ENCODE results near the gene STARD3. TPM values are rescaled to one million over a fixed set of nuclear protein-coding genes. Genes with fewer than 3 reads are reported as not detected.

The STARD3 gene
- total and polyA plus RNA-seq, 9 of the 15 experiments (the other 6 are each of a cell fraction or from before 2014, with no cell fraction given), result 0.63 to 87.0 (median 46.0) TPM

DNA sequence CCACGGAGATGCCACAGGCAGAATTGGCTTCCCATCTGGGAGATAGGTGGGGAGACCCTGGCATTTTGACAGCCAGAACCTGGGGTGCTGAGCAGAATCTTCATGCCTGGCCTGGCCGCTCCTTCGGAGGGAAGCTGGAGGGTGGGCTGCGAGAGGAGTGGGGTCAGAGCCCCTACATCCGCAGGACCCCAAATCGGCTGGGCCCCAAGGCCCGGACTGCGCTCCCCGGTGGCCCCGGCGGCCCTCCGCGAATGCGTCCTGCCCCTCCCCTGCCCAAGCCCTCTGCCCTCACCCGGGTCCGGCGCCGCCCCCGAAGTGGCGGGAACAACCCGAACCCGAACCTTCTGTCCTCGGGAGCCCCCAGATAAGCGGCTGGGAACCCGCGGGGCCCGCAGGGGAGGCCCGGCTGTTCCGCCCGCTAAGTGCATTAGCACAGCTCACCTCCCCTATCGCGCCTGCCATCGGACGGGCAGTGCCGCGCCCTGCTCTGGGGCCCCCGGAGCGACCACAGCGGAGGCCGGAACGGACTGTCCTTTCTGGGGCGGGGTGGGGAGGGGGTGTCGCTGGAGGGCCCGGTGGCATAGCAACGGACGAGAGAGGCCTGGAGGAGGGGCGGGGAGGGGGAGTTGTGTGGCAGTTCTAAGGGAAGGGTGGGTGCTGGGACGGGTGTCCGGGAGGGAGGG, 30.5 kb downstream of the STARD3 start (continued):
- no peak; the same call in 1 of the 2 replicates for TF ChIP-seq TCF3 (CRISPR knock-in tag; IDR thresholded peaks at IDR 0.05)
- TF ChIP-seq GATAD2A (IDR thresholded peaks at IDR 0.05), result peak; percentile 84
- TF ChIP-seq, protein P1, sequence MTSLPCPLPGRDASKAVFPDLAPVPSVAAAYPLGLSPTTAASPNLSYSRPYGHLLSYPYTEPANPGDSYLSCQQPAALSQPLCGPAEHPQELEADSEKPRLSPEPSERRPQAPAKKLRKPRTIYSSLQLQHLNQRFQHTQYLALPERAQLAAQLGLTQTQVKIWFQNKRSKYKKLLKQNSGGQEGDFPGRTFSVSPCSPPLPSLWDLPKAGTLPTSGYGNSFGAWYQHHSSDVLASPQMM (CRISPR knock-in tag; IDR thresholded peaks at IDR 0.05), result no peak
- TF ChIP-seq NFATC3 (IDR thresholded peaks at IDR 0.05), result no peak
- TF ChIP-seq, protein P2, sequence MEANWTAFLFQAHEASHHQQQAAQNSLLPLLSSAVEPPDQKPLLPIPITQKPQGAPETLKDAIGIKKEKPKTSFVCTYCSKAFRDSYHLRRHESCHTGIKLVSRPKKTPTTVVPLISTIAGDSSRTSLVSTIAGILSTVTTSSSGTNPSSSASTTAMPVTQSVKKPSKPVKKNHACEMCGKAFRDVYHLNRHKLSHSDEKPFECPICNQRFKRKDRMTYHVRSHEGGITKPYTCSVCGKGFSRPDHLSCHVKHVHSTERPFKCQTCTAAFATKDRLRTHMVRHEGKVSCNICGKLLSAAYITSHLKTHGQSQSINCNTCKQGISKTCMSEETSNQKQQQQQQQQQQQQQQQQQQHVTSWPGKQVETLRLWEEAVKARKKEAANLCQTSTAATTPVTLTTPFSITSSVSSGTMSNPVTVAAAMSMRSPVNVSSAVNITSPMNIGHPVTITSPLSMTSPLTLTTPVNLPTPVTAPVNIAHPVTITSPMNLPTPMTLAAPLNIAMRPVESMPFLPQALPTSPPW (CRISPR knock-in tag; IDR thresholded peaks at IDR 0.05), result peak; percentile 94
- TF ChIP-seq, protein P3, sequence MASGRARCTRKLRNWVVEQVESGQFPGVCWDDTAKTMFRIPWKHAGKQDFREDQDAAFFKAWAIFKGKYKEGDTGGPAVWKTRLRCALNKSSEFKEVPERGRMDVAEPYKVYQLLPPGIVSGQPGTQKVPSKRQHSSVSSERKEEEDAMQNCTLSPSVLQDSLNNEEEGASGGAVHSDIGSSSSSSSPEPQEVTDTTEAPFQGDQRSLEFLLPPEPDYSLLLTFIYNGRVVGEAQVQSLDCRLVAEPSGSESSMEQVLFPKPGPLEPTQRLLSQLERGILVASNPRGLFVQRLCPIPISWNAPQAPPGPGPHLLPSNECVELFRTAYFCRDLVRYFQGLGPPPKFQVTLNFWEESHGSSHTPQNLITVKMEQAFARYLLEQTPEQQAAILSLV (tag; IDR thresholded peaks at IDR 0.05), result no peak
- TF ChIP-seq, protein P4, sequence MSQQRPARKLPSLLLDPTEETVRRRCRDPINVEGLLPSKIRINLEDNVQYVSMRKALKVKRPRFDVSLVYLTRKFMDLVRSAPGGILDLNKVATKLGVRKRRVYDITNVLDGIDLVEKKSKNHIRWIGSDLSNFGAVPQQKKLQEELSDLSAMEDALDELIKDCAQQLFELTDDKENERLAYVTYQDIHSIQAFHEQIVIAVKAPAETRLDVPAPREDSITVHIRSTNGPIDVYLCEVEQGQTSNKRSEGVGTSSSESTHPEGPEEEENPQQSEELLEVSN (IDR thresholded peaks at IDR 0.05; ENCODE audit: borderline replicate concordance in 1 of 2, extremely low read depth in 1 of 2, insufficient read depth in 1 of 2, insufficient read length in 1 of 2, low read depth in 1 of 2, low read length in 1 of 2, poor library complexity in 1 of 2, severe bottlenecking in 1 of 2), result peak; percentile 28 to 36
- TF ChIP-seq GABPA (tag; conservative IDR thresholded peaks at IDR 0.05; ENCODE audit: low read depth), result peak; percentile 62
- TF ChIP-seq DACH1 (IDR thresholded peaks at IDR 0.05; ENCODE audit: partially characterized antibody), result no peak
- no peak; the same call in 1 of the 2 replicates for TF ChIP-seq CREB1 (IDR thresholded peaks at IDR 0.05)
- TF ChIP-seq CREB1 (CRISPR knock-in tag; IDR thresholded peaks at IDR 0.05), result no peak
- TF ChIP-seq HIVEP1 (CRISPR knock-in tag; IDR thresholded peaks at IDR 0.05), result peak; percentile 59; the same call in 1 of the 2 replicates
- peak in 1 of 2 experiments; percentile 18; a peak in 1 of 4 replicates for TF ChIP-seq KDM1A (IDR thresholded peaks at IDR 0.05)
- peak; percentile 89 for TF ChIP-seq CXXC5 (CRISPR knock-in tag; IDR thresholded peaks at IDR 0.05)
- TF ChIP-seq, protein P5, sequence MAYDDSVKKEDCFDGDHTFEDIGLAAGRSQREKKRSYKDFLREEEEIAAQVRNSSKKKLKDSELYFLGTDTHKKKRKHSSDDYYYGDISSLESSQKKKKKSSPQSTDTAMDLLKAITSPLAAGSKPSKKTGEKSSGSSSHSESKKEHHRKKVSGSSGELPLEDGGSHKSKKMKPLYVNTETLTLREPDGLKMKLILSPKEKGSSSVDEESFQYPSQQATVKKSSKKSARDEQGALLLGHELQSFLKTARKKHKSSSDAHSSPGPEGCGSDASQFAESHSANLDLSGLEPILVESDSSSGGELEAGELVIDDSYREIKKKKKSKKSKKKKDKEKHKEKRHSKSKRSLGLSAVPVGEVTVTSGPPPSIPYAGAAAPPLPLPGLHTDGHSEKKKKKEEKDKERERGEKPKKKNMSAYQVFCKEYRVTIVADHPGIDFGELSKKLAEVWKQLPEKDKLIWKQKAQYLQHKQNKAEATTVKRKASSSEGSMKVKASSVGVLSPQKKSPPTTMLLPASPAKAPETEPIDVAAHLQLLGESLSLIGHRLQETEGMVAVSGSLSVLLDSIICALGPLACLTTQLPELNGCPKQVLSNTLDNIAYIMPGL (CRISPR knock-in tag; IDR thresholded peaks at IDR 0.05), result 0 out of 2 replicates have a peak, but pooled peaks have one; percentile 43
- no peak for TF ChIP-seq BACH1 (tag; IDR thresholded peaks at IDR 0.05)
- TF ChIP-seq NRF1 (conservative IDR thresholded peaks at IDR 0.05 in 1 of 2, IDR thresholded peaks at IDR 0.05 in 1 of 2), result peak in 1 of 2 experiments; percentile 17; a peak in 1 of 4 replicates
- TF ChIP-seq TEAD1 (CRISPR knock-in tag; IDR thresholded peaks at IDR 0.05), result 0 out of 4 replicates have a peak, but pooled peaks of 1 of the 2 experiments have one; percentile 40
- no peak for TF ChIP-seq ZNF184 (CRISPR knock-in tag; IDR thresholded peaks at IDR 0.05)
